ENCODE data around the gene IFT81.

DNA sequence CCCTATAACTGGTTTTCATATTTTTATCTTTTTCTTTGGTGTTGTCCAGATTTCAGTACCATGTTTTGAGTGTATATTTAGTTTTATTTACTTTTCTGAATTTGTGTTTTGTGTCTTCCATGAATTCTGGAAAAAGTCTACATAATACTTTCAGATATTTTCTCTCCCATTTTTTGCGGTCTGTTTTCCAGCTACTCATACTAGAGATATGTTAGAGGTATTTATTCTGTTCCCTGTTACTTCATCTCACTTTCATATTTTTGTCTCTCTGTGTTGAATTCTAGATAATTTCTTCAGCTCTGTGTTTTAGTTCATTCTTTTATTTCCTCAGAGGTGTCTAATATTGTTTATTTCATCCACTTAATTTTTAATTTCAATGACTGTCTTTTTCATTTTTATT, 74.2 kb downstream of the IFT81 start:
- TF ChIP-seq EZH2 (optimal IDR thresholded peaks at IDR 0.05; ENCODE audit: low read depth, low read length) = no peak
- TF ChIP-seq, protein P1, sequence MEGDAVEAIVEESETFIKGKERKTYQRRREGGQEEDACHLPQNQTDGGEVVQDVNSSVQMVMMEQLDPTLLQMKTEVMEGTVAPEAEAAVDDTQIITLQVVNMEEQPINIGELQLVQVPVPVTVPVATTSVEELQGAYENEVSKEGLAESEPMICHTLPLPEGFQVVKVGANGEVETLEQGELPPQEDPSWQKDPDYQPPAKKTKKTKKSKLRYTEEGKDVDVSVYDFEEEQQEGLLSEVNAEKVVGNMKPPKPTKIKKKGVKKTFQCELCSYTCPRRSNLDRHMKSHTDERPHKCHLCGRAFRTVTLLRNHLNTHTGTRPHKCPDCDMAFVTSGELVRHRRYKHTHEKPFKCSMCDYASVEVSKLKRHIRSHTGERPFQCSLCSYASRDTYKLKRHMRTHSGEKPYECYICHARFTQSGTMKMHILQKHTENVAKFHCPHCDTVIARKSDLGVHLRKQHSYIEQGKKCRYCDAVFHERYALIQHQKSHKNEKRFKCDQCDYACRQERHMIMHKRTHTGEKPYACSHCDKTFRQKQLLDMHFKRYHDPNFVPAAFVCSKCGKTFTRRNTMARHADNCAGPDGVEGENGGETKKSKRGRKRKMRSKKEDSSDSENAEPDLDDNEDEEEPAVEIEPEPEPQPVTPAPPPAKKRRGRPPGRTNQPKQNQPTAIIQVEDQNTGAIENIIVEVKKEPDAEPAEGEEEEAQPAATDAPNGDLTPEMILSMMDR (IDR thresholded peaks at IDR 0.05; ENCODE audit: low read length) = no peak
